Measurements from ENCODE around the gene KLF4. TPM values are rescaled to one million over a fixed set of nuclear protein-coding genes. Genes with fewer than 3 reads are reported as not detected.

Gene KLF4
- total and polyA plus RNA-seq, 2 of the 13 experiments (the other 11 are each of a cell fraction or from before 2014, with no cell fraction given) = 0.20 to 0.37 TPM

DNA sequence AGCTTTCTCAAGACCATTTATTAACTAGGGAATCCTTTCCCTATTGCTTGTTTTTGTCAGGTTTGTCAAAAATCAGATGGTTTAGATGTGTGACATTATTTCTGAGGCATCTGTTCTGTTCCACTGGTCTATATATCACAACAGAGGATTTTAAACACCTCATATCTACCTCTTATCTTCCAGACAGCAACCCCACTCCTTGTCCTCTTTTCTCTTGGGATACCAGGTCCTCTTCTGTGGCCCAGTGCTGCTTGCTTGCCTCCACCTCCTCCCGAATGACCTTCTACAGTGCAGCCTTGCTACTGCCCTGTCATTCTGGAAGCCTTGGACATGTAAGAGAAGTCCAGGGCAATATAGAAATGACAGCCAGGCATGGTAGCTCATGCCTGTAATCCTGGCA, 30.6 kb upstream of the KLF4 start:
- ChIA-PET POLR2A (no interaction called here), CTCF (ENCODE audit: low intra/inter-chr PET ratio, low total read pairs) (no interaction called here)
- Histone ChIP-seq H4K20me1 (ENCODE audit: insufficient read depth, low read length) (no peaks in the 10 kb centered on the region), H3K4me2 (ENCODE audit: low read depth, low read length) (no peak overlapping the region), H3K4me3 (replicated peaks in 1 of 3; ENCODE audit: insufficient read depth in 1 of 3, low read depth in 2 of 3, low read length in 3 of 3) (no peak overlapping the region), H3K4me1 (ENCODE audit: insufficient read depth, low read length) (no peaks in the 10 kb centered on the region), H3K9ac (ENCODE audit: insufficient read depth, low read depth, low read length) (no peak overlapping the region), H2AFZ (ENCODE audit: low read length) (no peak overlapping the region), H3K27me3 (ENCODE audit: control insufficient read depth in 1 of 2, insufficient read depth in 2 of 2, low read length in 2 of 2) (no peaks in the 10 kb centered on the region), H3K27ac (ENCODE audit: extremely low read length, insufficient read depth, low read length) (no peak overlapping the region), H3K79me2 (ENCODE audit: insufficient read depth, low read length) (no peaks in the 10 kb centered on the region), H3K36me3 (replicated peaks in 1 of 2; ENCODE audit: control insufficient read depth in 1 of 2, insufficient read depth in 2 of 2, low read length in 2 of 2) (no peaks in the 10 kb centered on the region), H3K9me3 (ENCODE audit: low read length) (no peaks in the 10 kb centered on the region)
- BruUV-seq (replicated peaks) = no TSS peak
- in situ Hi-C loops (cut with HindIII; ENCODE audit: extremely low pct_ligation_motif_present, low pct_unique_long_range_greater_than_20kb) = no loop called here
- intact Hi-C loops (cut with micrococcal nuclease; ENCODE audit: unreplicated experiment) = loop anchor here (10.0 kb wide), 1 partner anchor 65 kb away; no protein-coding TSS in a partner anchor
- 0% methylated on average over 1 of the region's 1 CpG for WGBS (ENCODE audit: low lambda C conversion rate)
- FAIRE-seq = no peak
- no peak for DNase-seq (ENCODE audit: low spot score)
- no peak for ATAC-seq
- no peak for TF ChIP-seq ZNF773 (CRISPR knock-in tag; IDR thresholded peaks at IDR 0.05; ENCODE audit: borderline replicate concordance)

DNA sequence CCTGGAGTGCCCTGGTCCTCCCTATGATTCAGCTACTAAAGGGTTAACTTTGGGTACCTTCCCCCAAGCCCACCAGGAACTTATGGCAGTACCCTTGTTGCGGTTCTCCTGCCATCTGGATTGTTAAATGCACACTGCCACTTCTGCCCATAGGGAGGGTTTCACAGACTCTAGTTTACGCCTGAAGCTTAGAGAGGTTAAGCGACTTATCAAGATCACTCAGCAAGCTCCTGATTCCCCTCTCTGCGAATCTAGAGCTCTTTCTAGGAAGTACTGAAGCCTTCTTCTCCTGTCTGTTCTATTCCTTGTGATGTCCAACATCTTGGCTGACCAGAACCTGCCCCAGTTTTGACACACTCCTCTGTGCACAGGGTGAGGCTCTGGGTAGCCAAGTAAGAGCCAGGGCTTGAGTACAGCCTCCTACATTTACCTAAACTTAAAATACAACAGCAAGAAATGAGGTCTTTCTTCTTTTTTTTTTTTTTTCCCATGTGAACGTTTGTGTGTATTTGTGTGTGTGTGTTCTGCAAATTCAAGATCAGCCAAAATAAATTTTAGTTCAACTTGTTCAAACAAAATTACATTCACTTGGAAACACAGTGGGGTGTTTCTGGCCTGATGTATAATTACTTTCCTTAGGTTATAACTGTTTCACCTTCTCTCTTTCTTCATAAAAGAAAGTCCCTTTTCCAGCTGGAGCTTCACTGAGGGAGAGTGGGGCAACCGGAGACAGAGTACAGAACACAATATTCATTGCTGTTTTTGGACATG, 28.7 kb upstream of the KLF4 start:
- FAIRE-seq (no peak), ATAC-seq (no peak), DNase-seq (ENCODE audit: low spot score) (no peak)
- TF ChIP-seq AKAP8 (CRISPR knock-in tag; IDR thresholded peaks at IDR 0.05) = no peak
- no peak for TF ChIP-seq TARDBP (CRISPR knock-in tag; IDR thresholded peaks at IDR 0.05)
- no peak for TF ChIP-seq THYN1 (CRISPR knock-in tag; IDR thresholded peaks at IDR 0.05; ENCODE audit: borderline replicate concordance, low read depth)
- TF ChIP-seq, protein P1, sequence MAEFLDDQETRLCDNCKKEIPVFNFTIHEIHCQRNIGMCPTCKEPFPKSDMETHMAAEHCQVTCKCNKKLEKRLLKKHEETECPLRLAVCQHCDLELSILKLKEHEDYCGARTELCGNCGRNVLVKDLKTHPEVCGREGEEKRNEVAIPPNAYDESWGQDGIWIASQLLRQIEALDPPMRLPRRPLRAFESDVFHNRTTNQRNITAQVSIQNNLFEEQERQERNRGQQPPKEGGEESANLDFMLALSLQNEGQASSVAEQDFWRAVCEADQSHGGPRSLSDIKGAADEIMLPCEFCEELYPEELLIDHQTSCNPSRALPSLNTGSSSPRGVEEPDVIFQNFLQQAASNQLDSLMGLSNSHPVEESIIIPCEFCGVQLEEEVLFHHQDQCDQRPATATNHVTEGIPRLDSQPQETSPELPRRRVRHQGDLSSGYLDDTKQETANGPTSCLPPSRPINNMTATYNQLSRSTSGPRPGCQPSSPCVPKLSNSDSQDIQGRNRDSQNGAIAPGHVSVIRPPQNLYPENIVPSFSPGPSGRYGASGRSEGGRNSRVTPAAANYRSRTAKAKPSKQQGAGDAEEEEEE (CRISPR knock-in tag; IDR thresholded peaks at IDR 0.05; ENCODE audit: borderline replicate concordance) = no peak
- no peak for TF ChIP-seq CENPX (CRISPR knock-in tag; IDR thresholded peaks at IDR 0.05)
- TF ChIP-seq ZNF251 (CRISPR knock-in tag; IDR thresholded peaks at IDR 0.05) = no peak
- TF ChIP-seq ZNF264 (CRISPR knock-in tag; IDR thresholded peaks at IDR 0.05) = no peak
- no peak for TF ChIP-seq TBX3 (IDR thresholded peaks at IDR 0.05; ENCODE audit: borderline replicate concordance)
- H4K20me1 ChIP-seq (ENCODE audit: insufficient read depth, low read length) = no peaks in the 10 kb centered on the region
- no peak overlapping the region for H3K27ac ChIP-seq (ENCODE audit: extremely low read length, insufficient read depth, low read length)
- H3K4me2 ChIP-seq (ENCODE audit: low read depth, low read length) = no peak overlapping the region
- in situ Hi-C loops (cut with HindIII; ENCODE audit: extremely low pct_ligation_motif_present, low pct_unique_long_range_greater_than_20kb) = no loop called here
- no peaks in the 10 kb centered on the region for H3K4me1 ChIP-seq (ENCODE audit: insufficient read depth, low read length)
- intact Hi-C loops (cut with micrococcal nuclease; ENCODE audit: unreplicated experiment) = no loop called here
- no TSS peak for BruUV-seq (replicated peaks)
- H3K9me3 ChIP-seq (ENCODE audit: low read length) = no peaks in the 10 kb centered on the region
- H3K79me2 ChIP-seq (ENCODE audit: insufficient read depth, low read length) = no peaks in the 10 kb centered on the region
- H3K9ac ChIP-seq (ENCODE audit: insufficient read depth, low read depth, low read length) = no peak overlapping the region
- ChIA-PET CTCF (ENCODE audit: low intra/inter-chr PET ratio, low total read pairs) (no interaction called here), POLR2A (no interaction called here)
- no peaks in the 10 kb centered on the region for H3K36me3 ChIP-seq (replicated peaks in 1 of 2; ENCODE audit: control insufficient read depth in 1 of 2, insufficient read depth in 2 of 2, low read length in 2 of 2)
- no peak overlapping the region for H2AFZ ChIP-seq (ENCODE audit: low read length)
- no peaks in the 10 kb centered on the region for H3K27me3 ChIP-seq (ENCODE audit: control insufficient read depth in 1 of 2, insufficient read depth in 2 of 2, low read length in 2 of 2)
- no peak overlapping the region for H3K4me3 ChIP-seq (replicated peaks in 1 of 3; ENCODE audit: insufficient read depth in 1 of 3, low read depth in 2 of 3, low read length in 3 of 3)
- WGBS (ENCODE audit: low lambda C conversion rate) = 26% methylated on average over 6 of the region's 6 CpGs

All from HepG2 (cell line).